B cell (primary cell): ENCODE data around the gene TMEM129. TPM values are rescaled to one million over a fixed set of nuclear protein-coding genes. Genes with fewer than 3 reads are reported as not detected.

Experiments used
- ATAC-seq: fragments of 200-7000 bp; cut with Tn5 transposase; one replicate; pipeline ENCODE4 v1.10.0; 2021; ENCODE audit warnings: low read depth, mild to moderate bottlenecking, moderate number of reproducible peaks, moderate library complexity
- CTCF ChIA-PET: fragments of 350-600 bp; sonication (Branson Sonifier 250); formaldehyde crosslinking; loops from one replicate; lab custom pipeline; 2021; ENCODE audit warnings: antibody characterized with exemption, inconsistent platforms; lab: Charles Lee
- POLR2A ChIA-PET: fragments of 350-600 bp; sonication (Branson Sonifier 250); formaldehyde crosslinking; loops from one replicate; lab custom pipeline; 2021; ENCODE audit warnings: antibody characterized with exemption; lab: Charles Lee
- DNase-seq: peaks from one replicate; pipeline ENCODE4 v3.0.0; 2013
- H2AFZ ChIP-seq: 2 replicates; pipeline ENCODE4 v1.6.1; 2012; ENCODE audit warnings: mild to moderate bottlenecking, low read depth, low read length; ENCODE audit not compliant: insufficient read depth, poor library complexity, severe bottlenecking
- H3K27ac ChIP-seq, 2 donors: 1 replicate in 1 of 2; 2 replicates in 1 of 2; pipeline ENCODE4 v1.5.1; 2012 to 2013; ENCODE audit warnings: low read length in 2 of 2, mild to moderate bottlenecking in 2 of 2, moderate library complexity in 1 of 2
- H3K27me3 ChIP-seq, 4 experiments: fragments of 200-600 bp in 1 of 4; sonication (generic) in 1 of 4; replicated peaks in 1 of 4; 1 replicate in 2 of 4; 2 replicates in 2 of 4; pipeline versions ENCODE4 v1.6.1 to v1.7.0; 2013 to 2016; ENCODE audit warnings: low read length in 3 of 4, mild to moderate bottlenecking in 2 of 4, mixed read lengths in 1 of 4, moderate library complexity in 1 of 4; ENCODE audit not compliant: insufficient read depth in 4 of 4, control insufficient read depth in 3 of 4; ENCODE audit errors: control extremely low read depth in 1 of 4
- H3K36me3 ChIP-seq, 2 experiments: replicated peaks in 1 of 2; 1 replicate in 1 of 2; 2 replicates in 1 of 2; pipeline versions ENCODE4 v1.6.1 to v1.7.1; 2013; ENCODE audit warnings: low read length in 1 of 2; ENCODE audit not compliant: insufficient read depth in 2 of 2, control insufficient read depth in 1 of 2; ENCODE audit errors: control extremely low read depth in 1 of 2, extremely low read depth in 1 of 2
- H3K4me1 ChIP-seq, 2 donors: fragments of 200-600 bp in 1 of 2; sonication (generic) in 1 of 2; 1 replicate in 1 of 2; 2 replicates in 1 of 2; pipeline versions ENCODE4 v1.5.1 to v1.6.1; 2013 to 2017; ENCODE audit warnings: low read length in 2 of 2; ENCODE audit not compliant: control insufficient read depth in 2 of 2, insufficient read depth in 2 of 2
- H3K4me2 ChIP-seq: replicated peaks from 2 replicates; pipeline ENCODE3; 2012; ENCODE audit warnings: mild to moderate bottlenecking, low read depth, low read length; ENCODE audit not compliant: poor library complexity, severe bottlenecking
- H3K4me3 ChIP-seq, 5 experiments: fragments of 200-600 bp in 1 of 5; sonication (generic) in 1 of 5; 1 replicate in 3 of 5; 2 replicates in 2 of 5; pipeline versions ENCODE4 v1.5.1 to v1.7.0; 2011 to 2016; ENCODE audit warnings: low read length in 4 of 5, mild to moderate bottlenecking in 4 of 5, low read depth in 2 of 5, control low read depth in 1 of 5, moderate library complexity in 1 of 5; ENCODE audit not compliant: insufficient read depth in 1 of 5; ENCODE audit errors: control extremely low read depth in 1 of 5, extremely low read depth in 1 of 5
- H3K79me2 ChIP-seq: fragments of 200-600 bp; sonication (generic); one replicate; pipeline ENCODE4 v1.6.0; 2016; ENCODE audit warnings: low read length; ENCODE audit not compliant: control insufficient read depth, insufficient read depth
- H3K9ac ChIP-seq: fragments of 200-600 bp; sonication (generic); 2 replicates; pipeline ENCODE4 v1.6.1; 2017; ENCODE audit warnings: mild to moderate bottlenecking, low read length, moderate library complexity
- H3K9me3 ChIP-seq, 3 donors: one replicate each; pipeline versions ENCODE4 v1.6.1 to v1.7.1; 2013; ENCODE audit warnings: low read length in 2 of 3; ENCODE audit not compliant: control insufficient read depth in 2 of 3, insufficient read depth in 1 of 3; ENCODE audit errors: control extremely low read depth in 1 of 3
- H4K20me1 ChIP-seq: 2 replicates; pipeline ENCODE4 v1.6.0; 2012; ENCODE audit warnings: mild to moderate bottlenecking, low read length; ENCODE audit not compliant: insufficient read depth, control insufficient read depth, poor library complexity, severe bottlenecking
- H3K27ac Mint-ChIP-seq: one replicate; pipeline ENCODE4 v1.8.0; 2021; ENCODE audit warnings: mixed read lengths
- H3K27me3 Mint-ChIP-seq: one replicate; pipeline ENCODE4 v1.8.0; 2021; ENCODE audit warnings: mixed read lengths
- H3K4me1 Mint-ChIP-seq: one replicate; pipeline ENCODE4 v1.8.0; 2021; ENCODE audit warnings: mixed read lengths
- H3K4me3 Mint-ChIP-seq: one replicate; pipeline ENCODE4 v1.8.0; 2021; ENCODE audit warnings: mixed read lengths
- H3K9me3 Mint-ChIP-seq: one replicate; pipeline ENCODE4 v1.8.0; 2022; ENCODE audit warnings: mixed read lengths; ENCODE audit not compliant: insufficient read depth
- EZH2 ChIP-seq: IDR thresholded peaks from 2 replicates; pipeline ENCODE4 v1.6.1; 2012; ENCODE audit warnings: borderline replicate concordance, low read depth, mild to moderate bottlenecking, moderate library complexity, low read length; ENCODE audit not compliant: insufficient read depth, poor library complexity, severe bottlenecking
- WGBS: methylation state at CpG from one replicate; pipeline ENCODE4 v1.1.5; 2013; ENCODE audit warnings: missing lambda C conversion rate; ENCODE audit not compliant: insufficient coverage; 5-methylcytosine and 5-hydroxymethylcytosine counted together
- intact Hi-C: fragments of 100-400 bp; cut with micrococcal nuclease; formaldehyde crosslinking; loops from one replicate; pipeline ENCODE4 v1.10.0; 2022
- polyA plus RNA-seq: library from polyadenylated mRNA; depleted of rRNA; stranded (reverse); fragments of >200 nt; gene quantifications from 2 replicates; pipeline ENCODE4 v1.2.3, GENCODE V29; 2012
- total RNA-seq, 2 donors: library from RNA; stranded (reverse); fragments of 120-200 nt in 1 of 2; gene quantifications; 1 replicate in 1 of 2; 2 replicates in 1 of 2; pipeline versions ENCODE4 v1.2.3 to v1.2.4, GENCODE V29; 2013 to 2022
- TF ChIP-seq, protein P1 (sequence below): fragments of 200-600 bp; IDR thresholded peaks from one replicate; pipeline ENCODE4 v1.8.0; 2022; ENCODE audit warnings: antibody characterized with exemption, mild to moderate bottlenecking

TMEM129 gene
- total and polyA plus RNA-seq, 2 donors (not counting 1 experiment from before 2014, with no cell fraction given): 41.0 to 76.5 TPM

GRCh38 chr4:1712216-1713002, 8.7 kb downstream of the TMEM129 start, which contains the start of gene SLBP:
TSS of gene SLBP (minus strand) at chr4:1712319. CDS start at chr4:1712188, 131 bp downstream.
- Histone ChIP-seq H3K4me1 (peaks cover 52 to 60% of the 10 kb centered on the region in 2 donors), H3K4me3 (peak within 1 kb of the TSS; percentile 78 to 100 (median 96))

More at GRCh38 chr4:1712216-1713002, 8.7 kb downstream of the TMEM129 start, which contains the start of gene SLBP:
- CTCF ChIA-PET: interaction anchor here (0.5 to 6.1 kb wide), 9 partner anchors 8 to 445 kb away, joined by 3 to 75 read pairs (median 5); partner anchors contain the start of genes LETM1, TACC3 and TMEM129
- H3K9me3 ChIP-seq: no peaks in the 10 kb centered on the region
- ATAC-seq (peak; percentile 86), DNase-seq (peak; percentile 99)
- no peaks in the 10 kb centered on the region for H3K27me3 Mint-ChIP-seq
- peaks cover 66% of the 10 kb centered on the region for H3K4me1 Mint-ChIP-seq
- peaks cover 45% of the 10 kb centered on the region for H4K20me1 ChIP-seq
- H3K36me3 ChIP-seq: peaks cover 0 to 10% of the 10 kb centered on the region in 2 experiments
- H3K9me3 Mint-ChIP-seq: no peaks in the 10 kb centered on the region
- H3K27me3 ChIP-seq: no peaks in the 10 kb centered on the region
- POLR2A ChIA-PET: interaction anchor here (0.7 to 3.8 kb wide), 5 partner anchors 10 to 63 kb away, joined by 3 to 61 read pairs (median 3); partner anchors contain the start of genes TACC3 and TMEM129
- H3K4me2 ChIP-seq: peak within 1 kb of the TSS; percentile 97
- peak within 1 kb of the TSS; percentile 83 to 99 for H3K27ac ChIP-seq
- peak within 1 kb of the TSS; percentile 98 for H3K27ac Mint-ChIP-seq
- peak within 1 kb of the TSS; percentile 84 for H2AFZ ChIP-seq
- H3K4me3 Mint-ChIP-seq: peak within 1 kb of the TSS; percentile 91
- H3K9ac ChIP-seq: peak within 1 kb of the TSS; percentile 93
- peaks cover 73% of the 10 kb centered on the region for H3K79me2 ChIP-seq
- under 1% methylated on average over 98 of the region's 98 CpGs for WGBS
- TF ChIP-seq, protein P1, sequence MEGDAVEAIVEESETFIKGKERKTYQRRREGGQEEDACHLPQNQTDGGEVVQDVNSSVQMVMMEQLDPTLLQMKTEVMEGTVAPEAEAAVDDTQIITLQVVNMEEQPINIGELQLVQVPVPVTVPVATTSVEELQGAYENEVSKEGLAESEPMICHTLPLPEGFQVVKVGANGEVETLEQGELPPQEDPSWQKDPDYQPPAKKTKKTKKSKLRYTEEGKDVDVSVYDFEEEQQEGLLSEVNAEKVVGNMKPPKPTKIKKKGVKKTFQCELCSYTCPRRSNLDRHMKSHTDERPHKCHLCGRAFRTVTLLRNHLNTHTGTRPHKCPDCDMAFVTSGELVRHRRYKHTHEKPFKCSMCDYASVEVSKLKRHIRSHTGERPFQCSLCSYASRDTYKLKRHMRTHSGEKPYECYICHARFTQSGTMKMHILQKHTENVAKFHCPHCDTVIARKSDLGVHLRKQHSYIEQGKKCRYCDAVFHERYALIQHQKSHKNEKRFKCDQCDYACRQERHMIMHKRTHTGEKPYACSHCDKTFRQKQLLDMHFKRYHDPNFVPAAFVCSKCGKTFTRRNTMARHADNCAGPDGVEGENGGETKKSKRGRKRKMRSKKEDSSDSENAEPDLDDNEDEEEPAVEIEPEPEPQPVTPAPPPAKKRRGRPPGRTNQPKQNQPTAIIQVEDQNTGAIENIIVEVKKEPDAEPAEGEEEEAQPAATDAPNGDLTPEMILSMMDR: no peak
- TF ChIP-seq EZH2: no peak
- intact Hi-C loops: loop anchor here (1.0 to 5.0 kb wide), 6 partner anchors 9 to 755 kb away; partner anchors contain the start of genes FAM53A, LETM1, RNF4 and TACC3
